HG03135 (cell line): ENCODE results near the gene GPC6.

ENCODE experiments used
- ATAC-seq: cut with Tn5 transposase; IDR thresholded peaks from one replicate; pipeline ENCODE4 v1.9.1; 2021; ENCODE audit warnings: mild to moderate bottlenecking, moderate library complexity; ENCODE audit not compliant: unreplicated experiment

GPC6 gene

GRCh38 chr13:93368718-93369117, 142.1 kb downstream of the GPC6 start:
- no peak for ATAC-seq

- no peak for ATAC-seq
These were observed 146.2 kb downstream of the GPC6 start for GRCh38 chr13:93372856-93373255.

GRCh38 chr13:93375491-93375890, 148.9 kb downstream of the GPC6 start:
- no peak for ATAC-seq

GRCh38 chr13:93377196-93377595, 150.6 kb downstream of the GPC6 start:
- no peak for ATAC-seq

GRCh38 chr13:93378184-93378583, 151.6 kb downstream of the GPC6 start:
- no peak for ATAC-seq

GRCh38 chr13:93386116-93386515, 159.5 kb downstream of the GPC6 start:
- ATAC-seq, result no peak

- no peak for ATAC-seq
These were observed 162.1 kb downstream of the GPC6 start for GRCh38 chr13:93388701-93389100.

- ATAC-seq, result no peak
These were observed 171.0 kb downstream of the GPC6 start for GRCh38 chr13:93397619-93398018.

GRCh38 chr13:93398167-93399035, 171.8 kb downstream of the GPC6 start:
- ATAC-seq, result no peak

- no peak for ATAC-seq
These were observed 172.6 kb downstream of the GPC6 start for GRCh38 chr13:93399212-93399611.

GRCh38 chr13:93406136-93406535, 179.5 kb downstream of the GPC6 start:
- no peak for ATAC-seq

GRCh38 chr13:93407551-93407950, 180.9 kb downstream of the GPC6 start:
- ATAC-seq, result no peak

GRCh38 chr13:93409001-93409400, 182.4 kb downstream of the GPC6 start:
- ATAC-seq, result no peak

- ATAC-seq, result no peak
These were observed 183.2 kb downstream of the GPC6 start for GRCh38 chr13:93409816-93410215.

GRCh38 chr13:93411186-93411680, 184.6 kb downstream of the GPC6 start:
- ATAC-seq, result no peak

- ATAC-seq, result no peak
These were observed 186.1 kb downstream of the GPC6 start for GRCh38 chr13:93412676-93413075.

- ATAC-seq, result no peak
These were observed 187.5 kb downstream of the GPC6 start for GRCh38 chr13:93413972-93414717.

- ATAC-seq, result no peak
These were observed 190.2 kb downstream of the GPC6 start for GRCh38 chr13:93416736-93417355.

GRCh38 chr13:93418398-93418797, 191.8 kb downstream of the GPC6 start:
- no peak for ATAC-seq

GRCh38 chr13:93420206-93420605, 193.6 kb downstream of the GPC6 start:
- no peak for ATAC-seq

- no peak for ATAC-seq
These were observed 194.3 kb downstream of the GPC6 start for GRCh38 chr13:93420887-93421286.
